Lung (tissue), 12 donors: ENCODE measurements around the gene FGR. TPM values are rescaled to one million over a fixed set of nuclear protein-coding genes. Genes with fewer than 3 reads are reported as not detected.
A peak's percentile ranks its signal among the peaks of the same experiment; 100 is the strongest.

ENCODE experiments used
- ATAC-seq: fragments of 200-7000 bp; cut with Tn5 transposase; one replicate; pipeline ENCODE4 v1.9.1; 2020; ENCODE audit warnings: moderate number of reproducible peaks; ENCODE audit not compliant: insufficient read depth, low FRiP score
- DNase-seq, 3 donors: peaks; one replicate each; pipeline ENCODE4 v3.0.0-alpha.2; 2013 to 2017
- H3K27ac ChIP-seq, 2 donors: one replicate each; pipeline ENCODE4 v1.5.1; 2013; ENCODE audit warnings: mild to moderate bottlenecking in 2 of 2, moderate library complexity in 2 of 2, control low read depth in 1 of 2, inconsistent platforms in 1 of 2, low read depth in 1 of 2, low read length in 1 of 2
- H3K27me3 ChIP-seq, 3 donors: one replicate each; pipeline ENCODE4 v1.5.1; 2013; ENCODE audit warnings: low read length in 2 of 3; ENCODE audit not compliant: control insufficient read depth in 3 of 3, insufficient read depth in 3 of 3
- H3K36me3 ChIP-seq, 4 donors: one replicate each; pipeline ENCODE4 v1.5.1; 2013; ENCODE audit warnings: low read length in 4 of 4, mild to moderate bottlenecking in 1 of 4, moderate library complexity in 1 of 4; ENCODE audit not compliant: control insufficient read depth in 4 of 4, insufficient read depth in 4 of 4
- H3K4me1 ChIP-seq, 5 donors: one replicate each; pipeline ENCODE4 v1.5.1; 2013; ENCODE audit warnings: low read length in 5 of 5, mild to moderate bottlenecking in 2 of 5, moderate library complexity in 1 of 5; ENCODE audit not compliant: control insufficient read depth in 5 of 5, insufficient read depth in 5 of 5
- H3K4me3 ChIP-seq: one replicate; pipeline ENCODE4 v1.5.1; 2013; ENCODE audit warnings: mild to moderate bottlenecking, control low read depth, moderate library complexity
- H3K9ac ChIP-seq, 2 donors: one replicate each; pipeline ENCODE4 v1.5.1; 2013; ENCODE audit warnings: low read length in 2 of 2, control low read depth in 1 of 2; ENCODE audit not compliant: insufficient read depth in 1 of 2
- H3K9me3 ChIP-seq, 4 donors: one replicate each; pipeline ENCODE4 v1.5.1; 2013; ENCODE audit warnings: low read length in 3 of 4, mild to moderate bottlenecking in 1 of 4, moderate library complexity in 1 of 4; ENCODE audit not compliant: control insufficient read depth in 4 of 4, insufficient read depth in 3 of 4
- CTCF ChIP-seq: IDR thresholded peaks from 2 replicates; pipeline ENCODE4 v1.5.1; 2012; ENCODE audit warnings: mild to moderate bottlenecking; ENCODE audit errors: control extremely low read depth, extremely low read depth
- WGBS, 2 donors: extraction: QIAGEN DNeasy Blood & Tissue Kit; methylation state at CpG; one replicate each; pipeline ENCODE4 v1.1.7; 2013; 5-methylcytosine and 5-hydroxymethylcytosine counted together
- polyA plus RNA-seq, 2 donors: library from polyadenylated mRNA; stranded (reverse); fragments of 200-250 nt; gene quantifications; one replicate each; pipeline ENCODE4 v1.2.1, GENCODE V29; 2013
- total RNA-seq, 2 donors: library from RNA; depleted of rRNA in 1 of 2; stranded (reverse); fragments of >200 nt in 1 of 2; gene quantifications; one replicate each; pipeline ENCODE4 v1.2.1, GENCODE V29; 2014 to 2021
- donor health status: control.
- donor health status: control.
- donor health status: Bipolar disorder and iron deficiency.
- donor health status: healthy.
- donor health status: DM: yes; HTN: yes; CAD: no.

Gene FGR
- total and polyA plus RNA-seq, 4 donors = 26.6 to 403 (median 111) TPM

DNA sequence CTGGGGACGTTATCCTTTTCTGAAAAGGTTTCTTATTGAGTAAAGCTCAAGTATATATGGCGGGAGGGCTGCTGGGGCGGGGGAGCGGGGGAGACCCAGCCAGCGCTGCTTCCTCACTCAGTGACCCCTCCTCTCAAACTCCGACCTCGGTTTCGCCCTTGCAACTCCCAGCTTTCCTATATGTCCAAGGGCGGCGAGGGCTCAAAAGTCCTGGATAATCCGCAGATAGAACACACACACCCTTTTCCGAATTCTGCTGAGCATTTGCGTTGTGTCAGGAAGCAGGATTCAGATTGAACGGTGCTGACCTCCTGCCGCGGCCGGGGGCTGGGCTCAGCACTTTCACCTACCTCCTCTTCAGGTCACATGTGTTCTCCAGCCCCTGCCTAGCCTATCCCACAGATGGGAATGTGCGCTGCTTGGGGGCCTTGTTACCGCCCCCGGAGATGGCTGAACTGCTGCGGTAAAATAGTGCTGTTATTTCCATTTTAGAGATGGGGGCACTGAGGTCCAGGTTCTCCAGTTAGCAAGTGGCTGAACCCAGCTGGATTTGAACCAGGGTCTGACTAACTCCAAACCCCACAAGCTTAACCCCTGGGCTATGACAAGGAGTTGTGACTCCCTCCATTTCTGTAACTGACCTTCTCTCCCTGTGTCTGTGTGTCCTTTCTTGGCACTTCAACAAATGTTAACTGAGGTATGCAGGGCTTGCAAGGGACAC is 30.2 kb downstream of the FGR start:
- Histone ChIP-seq H3K4me1 (peaks cover 5 to 38% (median 8%) of the 10 kb centered on the region in 5 donors), H3K27ac (peak overlapping the region in 1 of 2 donors; percentile 98), H3K36me3 (no peaks in the 10 kb centered on the region), H3K4me3 (no peak overlapping the region), H3K27me3 (no peaks in the 10 kb centered on the region), H3K9me3 (no peaks in the 10 kb centered on the region), H3K9ac (no peak overlapping the region)
- ATAC-seq (no peak), DNase-seq (no peak)
- TF ChIP-seq CTCF = no peak
- WGBS, 2 donors = 36 to 39% methylated on average over 21 of the region's 21 CpGs

GRCh38 chr1:27603681-27604578 is 31.1 kb downstream of the FGR start, which contains the start of gene AHDC1:
Gene AHDC1 (minus strand): TSS chr1:27604144. CDS start chr1:27552115, 52,029 bp downstream.
- peak within 1 kb of the TSS; percentile 86 to 98 for H3K27ac ChIP-seq
- no peaks in the 10 kb centered on the region for H3K36me3 ChIP-seq
- TF ChIP-seq CTCF = no peak
- peak within 1 kb of the TSS; percentile 76 for H3K4me3 ChIP-seq
- no peaks in the 10 kb centered on the region for H3K9me3 ChIP-seq
- DNase-seq = peak; percentile 90 to 93 (median 92)
- H3K27me3 ChIP-seq = no peaks in the 10 kb centered on the region
- H3K9ac ChIP-seq = peak within 1 kb of the TSS; percentile 32 to 85
- WGBS, 2 donors = 1% methylated on average over 51 to 74 of the region's 74 CpGs
- H3K4me1 ChIP-seq = peaks cover 9 to 46% (median 16%) of the 10 kb centered on the region in 5 donors
- peak; percentile 81 for ATAC-seq

- Histone ChIP-seq H3K36me3 (no peaks in the 10 kb centered on the region), H3K4me3 (peak overlapping the region; percentile 76), H3K27ac (peak overlapping the region; percentile 86 to 98), H3K9me3 (no peaks in the 10 kb centered on the region), H3K27me3 (no peaks in the 10 kb centered on the region), H3K4me1 (peaks cover 16 to 53% (median 22%) of the 10 kb centered on the region in 5 donors), H3K9ac (peak overlapping the region in 1 of 2 donors; percentile 85)
- 0 to 2% methylated on average over 17 to 43 of the region's 43 CpGs for WGBS, 2 donors
- no peak for TF ChIP-seq CTCF
- ATAC-seq = no peak
- no peak for DNase-seq
Observed at GRCh38 chr1:27603309-27603680, 31.7 kb downstream of the FGR start.
